NK-92 (cell line): ENCODE data around the gene IL18RAP.

Experiments
- DNase-seq: peaks from one replicate; lab custom pipeline; 2025; ENCODE audit not compliant: unreplicated experiment; lab: John Stamatoyannopoulos, UW

IL18RAP gene

GRCh38 chr2:102492006-102492405, 69.0 kb downstream of the IL18RAP start:
- DNase-seq, result no peak

DNA sequence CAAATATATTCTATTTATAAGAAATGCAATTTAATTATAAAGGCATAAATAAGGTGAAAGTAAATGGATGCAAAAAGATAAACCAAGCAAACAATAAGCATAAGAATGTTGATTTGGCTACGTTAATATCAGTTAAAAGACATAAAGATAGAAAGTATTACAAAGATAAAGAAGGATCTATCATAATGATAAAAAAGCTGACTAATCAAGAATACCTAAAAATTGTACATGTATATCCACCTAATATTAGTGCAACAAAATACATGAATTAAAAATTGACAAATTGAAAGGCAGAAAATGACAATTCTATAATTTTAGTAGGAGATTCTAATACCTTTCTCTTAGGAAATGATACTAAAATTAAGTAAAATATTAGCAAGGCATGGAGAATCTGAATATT, 71.6 kb downstream of the IL18RAP start:
- no peak for DNase-seq

- no peak for DNase-seq
Observed at GRCh38 chr2:102498414-102498813, 75.5 kb downstream of the IL18RAP start.

DNA sequence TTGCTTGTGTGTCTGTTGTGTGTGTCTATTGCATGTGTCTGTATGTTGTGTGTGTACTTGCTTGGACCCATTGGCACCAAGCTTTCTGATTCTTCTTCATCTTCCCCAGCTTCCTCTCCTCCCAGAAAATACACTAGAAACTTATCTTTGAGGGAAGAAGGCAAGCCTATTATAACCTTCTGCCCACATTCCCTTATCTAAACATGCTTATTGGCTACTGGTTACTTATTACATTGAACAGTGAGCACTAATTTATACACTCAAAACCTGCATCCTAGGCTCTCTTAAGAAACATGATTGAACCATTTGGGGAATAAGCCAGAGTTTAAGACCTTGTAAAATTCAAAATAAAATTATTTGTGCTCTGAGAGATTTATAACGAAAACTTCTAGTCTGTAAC, 76.6 kb downstream of the IL18RAP start:
- no peak for DNase-seq
